ENCODE data around the gene MARS2.
"Not testable (repeated sequence)": the region's sequence is repeated elsewhere in the genome, so short reads cannot be mapped to it uniquely, and the experiment has no call there.

The MARS2 gene

DNA sequence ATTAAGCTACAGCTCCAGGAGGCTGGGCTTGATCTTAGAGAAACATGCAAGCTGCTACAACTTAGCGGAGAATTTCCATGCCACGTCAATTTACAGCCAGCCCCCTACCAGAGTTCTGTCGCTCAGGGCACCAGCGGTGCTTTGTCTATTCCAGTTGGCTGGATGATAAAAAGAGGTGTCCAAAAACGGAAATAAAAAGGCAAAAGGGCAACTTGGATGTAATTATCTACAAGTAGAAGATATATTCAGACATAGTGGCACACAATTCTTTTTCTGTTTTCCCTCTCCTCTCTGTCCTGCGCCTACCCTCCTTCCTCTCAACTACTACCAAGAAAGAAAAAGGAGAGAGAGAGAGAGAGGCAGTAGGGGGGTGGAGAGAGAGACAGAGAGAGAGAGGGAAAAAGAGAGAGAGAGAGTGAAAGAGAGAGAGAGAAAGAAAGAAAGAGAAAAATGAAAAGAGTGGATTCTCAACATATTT is 29.4 kb upstream of the MARS2 start:
- DNase-seq: no peak

DNA sequence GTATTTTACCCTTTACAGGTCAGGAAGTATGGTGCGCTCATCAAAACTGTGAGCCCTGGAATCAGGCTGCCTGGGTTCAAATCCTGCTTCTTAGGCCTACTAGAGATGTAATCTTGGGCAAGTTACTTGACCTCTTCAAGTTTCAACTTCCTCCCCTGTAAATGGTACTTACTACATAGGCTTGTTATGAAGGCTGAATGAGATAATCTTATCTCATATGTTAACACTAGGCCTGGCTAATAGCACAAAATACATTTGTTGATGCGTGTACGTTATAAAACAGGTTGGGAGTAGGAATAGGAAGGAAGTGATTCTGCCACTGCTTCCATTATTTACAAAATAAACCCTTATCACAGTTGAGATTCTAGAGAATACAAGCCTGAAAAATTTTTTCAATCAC is 28.1 kb upstream of the MARS2 start:
- no peaks in the 10 kb centered on the region for H3K36me3 ChIP-seq
- no peak for DNase-seq
- peaks cover 20% of the 10 kb centered on the region for H3K27me3 ChIP-seq
- no peaks in the 10 kb centered on the region for H3K9me3 ChIP-seq
- H3K4me3 ChIP-seq (ENCODE audit: low read depth, low read length): no peak overlapping the region
- no peaks in the 10 kb centered on the region for H3K4me1 ChIP-seq
- TF ChIP-seq, protein P1, sequence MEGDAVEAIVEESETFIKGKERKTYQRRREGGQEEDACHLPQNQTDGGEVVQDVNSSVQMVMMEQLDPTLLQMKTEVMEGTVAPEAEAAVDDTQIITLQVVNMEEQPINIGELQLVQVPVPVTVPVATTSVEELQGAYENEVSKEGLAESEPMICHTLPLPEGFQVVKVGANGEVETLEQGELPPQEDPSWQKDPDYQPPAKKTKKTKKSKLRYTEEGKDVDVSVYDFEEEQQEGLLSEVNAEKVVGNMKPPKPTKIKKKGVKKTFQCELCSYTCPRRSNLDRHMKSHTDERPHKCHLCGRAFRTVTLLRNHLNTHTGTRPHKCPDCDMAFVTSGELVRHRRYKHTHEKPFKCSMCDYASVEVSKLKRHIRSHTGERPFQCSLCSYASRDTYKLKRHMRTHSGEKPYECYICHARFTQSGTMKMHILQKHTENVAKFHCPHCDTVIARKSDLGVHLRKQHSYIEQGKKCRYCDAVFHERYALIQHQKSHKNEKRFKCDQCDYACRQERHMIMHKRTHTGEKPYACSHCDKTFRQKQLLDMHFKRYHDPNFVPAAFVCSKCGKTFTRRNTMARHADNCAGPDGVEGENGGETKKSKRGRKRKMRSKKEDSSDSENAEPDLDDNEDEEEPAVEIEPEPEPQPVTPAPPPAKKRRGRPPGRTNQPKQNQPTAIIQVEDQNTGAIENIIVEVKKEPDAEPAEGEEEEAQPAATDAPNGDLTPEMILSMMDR (IDR thresholded peaks at IDR 0.05; ENCODE audit: low read depth, low read length): no peak

More for the DNA sequence above, 29.4 kb upstream of the MARS2 start:
- H3K4me3 ChIP-seq (ENCODE audit: low read depth, low read length): no peak overlapping the region
- TF ChIP-seq, protein P1 (IDR thresholded peaks at IDR 0.05; ENCODE audit: low read depth, low read length): no peak
- H3K36me3 ChIP-seq: no peaks in the 10 kb centered on the region
- peaks cover 20% of the 10 kb centered on the region for H3K27me3 ChIP-seq
- H3K4me1 ChIP-seq: no peaks in the 10 kb centered on the region
- H3K9me3 ChIP-seq: no peaks in the 10 kb centered on the region

DNA sequence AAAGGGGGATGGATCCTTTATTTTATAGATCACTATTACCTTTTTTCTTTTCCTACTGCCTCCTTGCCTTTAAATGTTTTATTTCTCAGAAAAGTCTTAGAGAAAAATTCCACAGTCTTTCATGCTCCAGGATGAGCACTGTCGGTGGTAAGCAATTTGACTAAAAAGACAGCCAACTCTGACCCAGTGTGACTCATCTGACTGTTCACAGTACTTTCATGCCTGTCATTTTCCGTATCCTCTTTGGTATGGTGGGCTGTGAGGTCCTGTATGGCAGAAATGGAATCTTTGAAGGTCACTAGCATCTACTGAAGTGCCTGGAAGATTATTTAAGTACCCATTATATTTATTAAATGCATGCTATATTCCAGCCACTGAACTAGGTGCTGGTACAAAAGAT is 27.7 kb upstream of the MARS2 start:
- TF ChIP-seq, protein P1 (IDR thresholded peaks at IDR 0.05; ENCODE audit: low read depth, low read length): no peak
- Histone ChIP-seq H3K36me3 (no peaks in the 10 kb centered on the region), H3K27me3 (peaks cover 15% of the 10 kb centered on the region), H3K9me3 (no peaks in the 10 kb centered on the region), H3K4me1 (no peaks in the 10 kb centered on the region), H3K4me3 (ENCODE audit: low read depth, low read length) (no peak overlapping the region)
- DNase-seq: no peak

DNA sequence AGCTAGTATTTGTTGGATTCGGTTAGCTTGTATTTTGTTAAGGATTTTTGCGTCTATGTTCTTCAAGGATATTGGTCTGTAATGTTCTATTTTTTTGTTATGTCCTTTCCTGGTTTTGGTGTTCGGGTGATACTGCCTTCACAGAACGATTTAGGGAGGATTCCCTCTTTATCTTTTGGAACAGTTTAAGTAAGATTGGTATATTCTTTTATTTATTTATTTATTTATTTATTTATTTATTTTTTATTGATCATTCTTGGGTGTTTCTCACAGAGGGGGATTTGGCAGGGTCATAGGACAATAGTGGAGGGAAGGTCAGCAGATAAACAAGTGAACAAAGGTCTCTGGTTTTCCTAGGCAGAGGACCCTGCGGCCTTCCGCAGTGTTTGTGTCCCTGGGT is 10.0 kb upstream of the MARS2 start:
- DNase-seq; H3K4me3 ChIP-seq (ENCODE audit: low read depth, low read length); H3K9me3 ChIP-seq; H3K4me1 ChIP-seq; H3K27me3 ChIP-seq; H3K36me3 ChIP-seq: not testable (repeated sequence)

DNA sequence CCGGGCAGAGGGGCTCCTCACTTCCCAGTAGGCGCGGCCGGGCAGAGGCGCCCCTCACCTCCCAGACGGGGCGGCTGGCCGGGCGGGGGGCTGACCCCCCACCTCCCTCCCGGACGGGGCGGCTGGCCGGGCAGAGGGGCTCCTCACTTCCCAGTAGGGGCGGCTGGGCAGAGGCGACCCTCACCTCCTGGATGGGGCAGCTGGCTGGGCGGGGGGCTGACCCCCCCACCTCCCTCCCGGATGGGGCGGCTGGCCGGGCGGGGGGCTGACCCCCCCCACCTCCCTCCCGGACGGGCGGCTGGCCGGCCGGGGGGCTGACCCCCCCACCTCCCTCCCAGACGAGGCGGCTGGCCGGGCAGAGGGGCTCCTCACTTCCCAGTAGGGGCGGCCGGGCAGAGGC is 9.2 kb upstream of the MARS2 start:
- H3K36me3 ChIP-seq; H3K27me3 ChIP-seq; H3K4me3 ChIP-seq (ENCODE audit: low read depth, low read length); DNase-seq; H3K9me3 ChIP-seq; H3K4me1 ChIP-seq: not testable (repeated sequence)

DNA sequence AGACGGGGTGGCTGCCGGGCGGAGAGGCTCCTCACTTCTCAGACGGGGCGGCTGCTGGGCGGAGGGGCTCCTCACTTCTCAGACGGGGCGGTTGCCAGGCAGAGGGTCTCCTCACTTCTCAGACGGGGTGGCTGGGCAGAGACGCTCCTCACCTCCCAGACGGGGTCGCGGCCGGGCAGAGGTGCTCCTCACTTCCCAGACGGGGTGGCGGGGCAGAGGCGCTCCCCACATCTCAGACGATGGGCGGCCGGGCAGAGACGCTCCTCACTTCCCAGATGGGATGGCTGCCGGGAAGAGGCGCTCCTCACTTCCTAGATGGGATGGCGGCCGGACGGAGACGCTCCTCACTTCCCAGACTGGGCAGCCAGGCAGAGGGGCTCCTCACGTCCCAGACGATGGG is 8.6 kb upstream of the MARS2 start:
- not testable (repeated sequence) for H3K9me3 ChIP-seq; DNase-seq; H3K27me3 ChIP-seq; H3K36me3 ChIP-seq; H3K4me1 ChIP-seq; H3K4me3 ChIP-seq (ENCODE audit: low read depth, low read length)

DNA sequence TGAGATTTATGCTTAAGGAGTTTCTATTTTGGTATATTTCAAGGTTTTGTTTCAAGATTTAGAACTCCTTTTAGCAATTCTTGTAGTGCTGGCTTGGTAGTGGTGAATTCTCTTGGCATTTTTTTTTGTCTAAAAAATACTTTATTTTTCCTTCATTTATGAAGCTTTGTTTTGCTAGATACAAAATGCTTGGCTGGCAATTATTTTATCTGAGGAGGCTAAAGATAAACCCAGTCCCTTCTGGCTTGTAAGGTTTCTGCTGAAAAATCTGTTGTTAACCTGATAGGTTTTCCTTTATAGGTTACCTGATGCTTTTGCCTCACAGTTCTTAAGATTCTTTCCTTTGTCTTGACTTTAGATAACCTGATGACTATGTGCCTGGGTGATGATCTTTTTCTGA is 5.4 kb upstream of the MARS2 start:
- H3K4me3 ChIP-seq (ENCODE audit: low read depth, low read length); H3K9me3 ChIP-seq; H3K27me3 ChIP-seq; H3K36me3 ChIP-seq; H3K4me1 ChIP-seq; DNase-seq: not testable (repeated sequence)

DNA sequence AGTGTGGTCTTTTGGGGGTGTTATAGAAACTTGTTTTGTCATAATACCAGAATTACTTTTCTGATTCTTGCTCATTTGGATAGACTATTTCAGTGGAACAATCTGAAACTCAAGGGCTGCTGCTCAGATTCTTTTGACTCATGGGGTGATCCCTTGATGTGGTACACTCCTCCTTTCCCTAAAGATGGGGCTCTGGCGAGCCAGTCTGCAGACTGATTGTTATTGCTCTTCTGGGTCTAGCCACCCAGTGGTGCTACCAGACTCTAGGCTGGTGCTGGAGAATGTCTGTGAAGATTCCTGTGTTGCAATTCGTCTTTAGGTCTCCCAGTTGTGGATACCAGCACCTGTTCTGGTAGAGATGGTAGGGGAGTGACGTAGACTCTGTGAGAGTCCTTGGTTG is 4.2 kb upstream of the MARS2 start:
- TF ChIP-seq, protein P1 (IDR thresholded peaks at IDR 0.05; ENCODE audit: low read depth, low read length): no peak
- H3K27me3 ChIP-seq: no peaks in the 10 kb centered on the region
- H3K4me3 ChIP-seq (ENCODE audit: low read depth, low read length): no peak overlapping the region
- peaks cover 3% of the 10 kb centered on the region; the same call in 1 of the 2 replicates for H3K9me3 ChIP-seq
- no peaks in the 10 kb centered on the region for H3K4me1 ChIP-seq
- H3K36me3 ChIP-seq: no peaks in the 10 kb centered on the region
- DNase-seq: no peak

Data from BE2C (cell line).